ENCODE measurements around the gene XRCC1.

- no peak for TF ChIP-seq CTCF (IDR thresholded peaks at IDR 0.05)
- TF ChIP-seq POLR2AphosphoS5 (IDR thresholded peaks at IDR 0.05) = no peak
Observed at GRCh38 chr19:43551399-43552197, 23.7 kb downstream of the XRCC1 start.

Data from breast epithelium (tissue), 3 donors.